Endothelial cell (in vitro differentiated cells): ENCODE data around the gene FKBP8. TPM values are rescaled to one million over a fixed set of nuclear protein-coding genes. Genes with fewer than 3 reads are reported as not detected.

Source experiments
- DNase-seq: peaks from one replicate; pipeline ENCODE4 v3.0.0; 2021; ENCODE audit warnings: low spot score
- H3K27ac Mint-ChIP-seq: one replicate; pipeline ENCODE4 v1.8.0; 2021; ENCODE audit warnings: mixed read lengths, inconsistent platforms; ENCODE audit not compliant: unreplicated experiment
- H3K27me3 Mint-ChIP-seq: one replicate; pipeline ENCODE4 v1.8.0; 2021; ENCODE audit warnings: mild to moderate bottlenecking, moderate library complexity, mixed read lengths, inconsistent platforms; ENCODE audit not compliant: unreplicated experiment
- H3K36me3 Mint-ChIP-seq: one replicate; pipeline ENCODE4 v1.8.0; 2021; ENCODE audit warnings: mild to moderate bottlenecking, low read depth, mixed read lengths, inconsistent platforms; ENCODE audit not compliant: unreplicated experiment
- H3K4me1 Mint-ChIP-seq: one replicate; pipeline ENCODE4 v1.8.0; 2021; ENCODE audit warnings: mild to moderate bottlenecking, mixed read lengths, inconsistent platforms; ENCODE audit not compliant: unreplicated experiment
- H3K4me3 Mint-ChIP-seq: one replicate; pipeline ENCODE4 v1.8.0; 2021; ENCODE audit warnings: mild to moderate bottlenecking, mixed read lengths, inconsistent platforms; ENCODE audit not compliant: unreplicated experiment
- H3K9me3 Mint-ChIP-seq: one replicate; pipeline ENCODE4 v1.8.0; 2021; ENCODE audit warnings: mixed read lengths, inconsistent platforms; ENCODE audit not compliant: unreplicated experiment
- total RNA-seq: library from RNA; stranded (reverse); fragmentation: NEBNext Ultra II Directional; extraction: Animal tissue kit (Norgen Biotek cat#: 25700); gene quantifications from one replicate; pipeline ENCODE4 v1.2.1, GENCODE V29; 2021; ENCODE audit not compliant: unreplicated experiment
- TF ChIP-seq, protein P1 (sequence below): fragments of 200-600 bp; sonication (generic); IDR thresholded peaks from one replicate; pipeline ENCODE4 v1.5.0; 2021; ENCODE audit warnings: antibody characterized with exemption; ENCODE audit not compliant: unreplicated experiment

Gene FKBP8
- total RNA-seq, 1 donor from 2014 or later: 229 TPM

DNA sequence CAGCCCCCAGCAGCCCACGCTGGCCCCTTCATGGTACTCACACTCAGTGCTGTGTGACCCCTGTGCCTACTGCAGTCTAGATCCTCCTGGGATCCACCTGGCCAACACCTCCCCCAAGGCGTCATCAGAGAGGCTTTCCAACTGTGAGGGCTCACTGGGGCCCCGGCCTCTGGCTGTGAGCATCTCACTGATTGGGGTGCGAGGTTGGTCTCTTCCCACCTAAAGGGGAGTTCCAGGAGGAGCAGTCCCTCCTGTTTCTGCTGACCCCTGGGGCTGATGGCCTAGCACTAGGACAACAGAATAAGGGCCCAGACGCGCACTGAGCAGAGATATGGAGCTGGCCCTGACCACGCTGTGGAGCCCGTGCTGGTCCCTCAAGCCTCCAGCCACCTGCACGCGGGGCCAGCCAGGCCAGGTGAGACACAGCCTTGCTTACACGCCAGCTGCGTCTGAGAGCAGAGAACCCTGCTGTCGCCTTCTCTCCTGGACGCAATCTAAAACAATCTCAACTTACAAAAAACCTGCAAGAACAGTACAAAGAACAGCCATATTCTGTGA, 53.7 kb downstream of the FKBP8 start:
- Mint-ChIP-seq H3K9me3 (no peaks in the 10 kb centered on the region), H3K4me1 (peaks cover 5% of the 10 kb centered on the region), H3K4me3 (no peak overlapping the region), H3K27me3 (peaks cover 3% of the 10 kb centered on the region), H3K36me3 (no peaks in the 10 kb centered on the region), H3K27ac (no peak overlapping the region)
- TF ChIP-seq, protein P1, sequence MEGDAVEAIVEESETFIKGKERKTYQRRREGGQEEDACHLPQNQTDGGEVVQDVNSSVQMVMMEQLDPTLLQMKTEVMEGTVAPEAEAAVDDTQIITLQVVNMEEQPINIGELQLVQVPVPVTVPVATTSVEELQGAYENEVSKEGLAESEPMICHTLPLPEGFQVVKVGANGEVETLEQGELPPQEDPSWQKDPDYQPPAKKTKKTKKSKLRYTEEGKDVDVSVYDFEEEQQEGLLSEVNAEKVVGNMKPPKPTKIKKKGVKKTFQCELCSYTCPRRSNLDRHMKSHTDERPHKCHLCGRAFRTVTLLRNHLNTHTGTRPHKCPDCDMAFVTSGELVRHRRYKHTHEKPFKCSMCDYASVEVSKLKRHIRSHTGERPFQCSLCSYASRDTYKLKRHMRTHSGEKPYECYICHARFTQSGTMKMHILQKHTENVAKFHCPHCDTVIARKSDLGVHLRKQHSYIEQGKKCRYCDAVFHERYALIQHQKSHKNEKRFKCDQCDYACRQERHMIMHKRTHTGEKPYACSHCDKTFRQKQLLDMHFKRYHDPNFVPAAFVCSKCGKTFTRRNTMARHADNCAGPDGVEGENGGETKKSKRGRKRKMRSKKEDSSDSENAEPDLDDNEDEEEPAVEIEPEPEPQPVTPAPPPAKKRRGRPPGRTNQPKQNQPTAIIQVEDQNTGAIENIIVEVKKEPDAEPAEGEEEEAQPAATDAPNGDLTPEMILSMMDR: no peak
- DNase-seq: no peak

DNA sequence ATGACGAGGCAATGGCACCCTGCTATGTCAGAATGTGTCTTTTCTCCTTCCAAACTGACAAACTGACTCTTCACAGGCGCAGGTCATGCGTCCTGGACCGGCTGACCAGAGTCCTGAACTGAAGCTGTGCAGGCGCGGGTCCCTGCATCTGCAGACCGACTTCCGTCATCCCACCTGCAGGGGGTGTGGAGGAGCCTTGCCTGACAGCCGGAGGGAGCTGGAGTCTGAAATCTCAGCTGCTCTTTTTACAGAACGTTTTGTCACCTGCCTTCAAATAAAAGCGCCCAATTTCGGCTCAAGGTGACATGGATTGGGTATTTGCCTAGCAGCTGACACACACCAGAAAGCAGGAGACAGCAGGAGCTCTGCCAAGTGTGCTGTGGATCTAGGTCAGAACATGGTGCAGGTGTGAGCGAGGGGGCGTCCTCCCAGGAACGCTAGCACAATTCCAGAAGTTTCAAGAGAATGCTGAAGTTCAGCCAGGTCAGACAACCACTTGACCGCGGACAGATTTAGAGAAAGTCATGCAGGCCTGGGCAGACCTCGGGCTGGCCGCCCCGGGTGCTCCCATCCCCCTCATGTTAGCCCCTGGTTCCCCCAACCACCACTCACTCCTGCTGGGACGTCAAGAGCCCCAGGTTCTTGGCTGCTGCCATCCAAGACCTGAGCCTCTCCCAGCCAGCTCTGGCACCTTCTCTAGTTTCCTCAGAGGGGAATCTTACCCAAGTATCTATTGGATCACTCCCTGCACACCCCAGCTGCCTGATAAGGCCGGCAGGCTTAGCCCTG, 54.3 kb downstream of the FKBP8 start:
- no peaks in the 10 kb centered on the region for H3K36me3 Mint-ChIP-seq
- H3K9me3 Mint-ChIP-seq: no peaks in the 10 kb centered on the region
- peaks cover 5% of the 10 kb centered on the region for H3K4me1 Mint-ChIP-seq
- H3K27ac Mint-ChIP-seq: no peak overlapping the region
- TF ChIP-seq, protein P1: peak; percentile 9
- peak; percentile 62 for DNase-seq
- H3K27me3 Mint-ChIP-seq: peaks cover 3% of the 10 kb centered on the region
- H3K4me3 Mint-ChIP-seq: no peak overlapping the region

DNA sequence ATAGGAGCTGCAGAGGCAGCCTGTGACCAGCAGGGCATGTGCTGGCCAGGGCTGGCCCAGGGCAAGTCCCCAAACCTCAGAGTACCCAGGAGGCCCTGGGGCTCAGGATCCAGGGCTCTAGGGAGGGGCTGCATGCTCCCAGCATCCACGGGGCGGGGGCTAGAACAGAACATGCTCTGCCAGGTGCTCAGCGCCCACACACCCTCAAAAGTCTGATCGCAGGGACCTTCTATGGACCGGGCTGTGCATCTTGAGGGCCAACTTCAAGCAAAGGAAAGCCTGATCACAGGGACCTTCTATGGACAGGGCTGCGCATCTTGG, 55.0 kb downstream of the FKBP8 start:
- peaks cover 2% of the 10 kb centered on the region for H3K4me1 Mint-ChIP-seq
- no peak for DNase-seq

DNA sequence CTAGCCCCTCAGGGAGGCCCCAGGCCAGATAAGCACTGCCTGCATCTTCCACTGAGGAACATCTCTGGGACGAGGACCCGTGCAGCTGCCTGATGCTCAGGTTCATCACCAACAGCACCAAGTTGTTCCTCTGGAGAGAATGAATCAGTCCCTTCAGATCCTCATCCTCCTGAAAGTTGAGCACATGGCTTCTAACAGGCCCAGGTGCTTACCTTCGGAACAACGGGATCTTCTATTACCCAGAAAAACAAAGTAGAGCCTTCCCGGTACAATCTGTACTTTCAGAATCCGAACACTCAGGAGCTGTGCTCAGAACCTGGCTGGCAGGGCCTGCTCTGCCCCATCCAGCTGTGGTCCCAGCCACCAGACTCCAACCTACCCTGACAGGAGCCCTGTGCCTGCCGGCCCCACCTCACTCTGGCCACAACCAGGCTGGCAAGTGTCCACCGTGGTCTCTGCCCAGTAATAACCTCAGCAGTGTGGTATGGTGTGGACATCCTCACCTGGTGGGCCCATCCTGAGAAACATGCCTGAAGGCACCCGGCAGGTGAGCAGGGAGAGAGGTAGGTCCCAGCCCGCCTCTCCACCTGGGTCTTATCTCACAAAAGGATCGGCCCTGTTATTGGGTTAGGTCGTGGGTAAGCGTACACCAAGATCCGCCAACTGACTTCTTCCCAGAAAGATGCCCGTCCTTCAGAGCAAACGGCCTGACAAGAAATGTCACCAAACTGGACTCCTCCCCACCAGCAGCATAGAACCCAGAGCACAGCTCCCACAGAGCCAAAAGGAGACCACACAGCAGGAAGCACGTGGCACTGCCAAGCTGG, 55.6 kb downstream of the FKBP8 start:
- H3K27ac Mint-ChIP-seq: no peak overlapping the region

More for the DNA sequence above, 55.0 kb downstream of the FKBP8 start:
- Mint-ChIP-seq H3K27ac (no peak overlapping the region), H3K4me3 (no peak overlapping the region), H3K9me3 (no peaks in the 10 kb centered on the region), H3K27me3 (peaks cover 1% of the 10 kb centered on the region), H3K36me3 (no peaks in the 10 kb centered on the region)
- TF ChIP-seq, protein P1: peak; percentile 13

More for the DNA sequence above, 55.6 kb downstream of the FKBP8 start:
- Mint-ChIP-seq H3K4me1 (peaks cover 2% of the 10 kb centered on the region), H3K27me3 (peaks cover 1% of the 10 kb centered on the region), H3K4me3 (peak overlapping the region; percentile 49), H3K9me3 (no peaks in the 10 kb centered on the region), H3K36me3 (no peaks in the 10 kb centered on the region)
- TF ChIP-seq, protein P1: no peak
- DNase-seq: no peak
